Measurements from ENCODE around the gene UNC79. TPM values are rescaled to one million over a fixed set of nuclear protein-coding genes. Genes with fewer than 3 reads are reported as not detected.

The UNC79 gene
- total and polyA plus RNA-seq, 2 donors (not counting 3 experiments of a cell fraction or from before 2014, with no cell fraction given): not detected

DNA sequence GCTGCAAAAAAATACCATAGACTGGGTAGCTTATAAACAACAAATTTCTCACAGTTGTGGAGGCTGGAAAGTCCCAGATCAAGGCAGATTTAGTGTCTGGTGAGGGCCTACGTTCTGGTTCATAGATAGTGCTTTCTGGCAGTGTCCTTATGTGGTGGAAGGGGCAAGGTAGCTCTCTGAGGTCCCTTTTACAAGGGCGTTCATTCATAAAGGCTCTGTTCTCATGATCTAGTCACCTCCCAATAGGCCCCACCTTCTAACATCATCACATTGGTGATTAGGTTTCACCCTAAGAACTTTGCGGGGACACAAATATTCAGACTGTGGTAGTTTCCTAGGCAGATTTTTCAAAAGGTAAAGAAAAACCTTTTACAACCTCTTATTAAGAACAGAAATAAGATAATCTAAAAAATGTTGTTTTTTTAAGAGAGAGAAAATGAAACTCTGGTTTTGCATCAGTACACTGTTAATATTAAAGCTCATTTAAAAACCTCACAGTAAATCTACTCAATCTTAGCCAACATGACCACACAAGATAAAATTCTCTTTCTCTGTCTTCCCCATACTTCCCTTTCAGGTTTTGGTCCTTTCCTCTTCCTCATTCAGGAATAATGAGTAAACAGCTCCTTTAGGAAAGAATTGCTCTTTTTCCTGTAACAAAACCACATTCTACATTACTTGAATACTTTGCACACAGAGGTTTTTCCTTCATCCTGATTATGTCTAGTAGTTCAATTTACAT, 117.5 kb downstream of the UNC79 start:
- no peak for DNase-seq (ENCODE audit: low read depth, low spot score)
- POLR2A ChIA-PET: no interaction called here
- Histone ChIP-seq H3K4me3 (replicated peaks in 1 of 3; ENCODE audit: insufficient read depth in 1 of 3, low read depth in 1 of 3, low read length in 3 of 3) (no peak overlapping the region), H3K4me1 (ENCODE audit: control insufficient read depth, extremely low read depth, insufficient read depth, low read length) (no peaks in the 10 kb centered on the region), H3K9me3 (replicated peaks; ENCODE audit: control insufficient read depth, insufficient read depth, low read length) (no peaks in the 10 kb centered on the region), H3K9me1 (replicated peaks; ENCODE audit: control insufficient read depth, extremely low read depth, insufficient read depth, low read length) (no peaks in the 10 kb centered on the region), H3K36me3 (ENCODE audit: control insufficient read depth in 2 of 2, extremely low read depth in 1 of 2, insufficient read depth in 2 of 2, low read length in 2 of 2) (no peaks in the 10 kb centered on the region), H3K79me2 (ENCODE audit: control insufficient read depth, insufficient read depth, low read length) (no peaks in the 10 kb centered on the region), H2AFZ (ENCODE audit: low read depth, low read length) (no peak overlapping the region), H4K20me1 (replicated peaks; ENCODE audit: control insufficient read depth, extremely low read depth, insufficient read depth, low read length) (no peaks in the 10 kb centered on the region), H3K4me2 (ENCODE audit: insufficient read depth, low read length) (no peak overlapping the region), H3K27ac (ENCODE audit: insufficient read depth, low read depth, low read length) (no peak overlapping the region), H3K9ac (replicated peaks; ENCODE audit: extremely low read depth, insufficient read depth, low read length) (no peak overlapping the region), H3K27me3 (ENCODE audit: control insufficient read depth in 2 of 2, insufficient read depth in 2 of 2, low read length in 2 of 2) (no peaks in the 10 kb centered on the region)
- no peak for FAIRE-seq
- CTCF ChIA-PET: no interaction called here
- TF ChIP-seq POLR2AphosphoS5 (IDR thresholded peaks at IDR 0.05; ENCODE audit: insufficient read depth, low read depth, low read length) (no peak), MYC (IDR thresholded peaks at IDR 0.05; ENCODE audit: low read depth, low read length) (no peak), POLR2A (IDR thresholded peaks at IDR 0.05; ENCODE audit: low read depth, low read length) (no peak), FOS (IDR thresholded peaks at IDR 0.05; ENCODE audit: borderline replicate concordance, insufficient read depth, low read length) (no peak), JUN (IDR thresholded peaks at IDR 0.05; ENCODE audit: borderline replicate concordance, insufficient read depth, insufficient read length, low read depth) (no peak), EZH2 (IDR thresholded peaks at IDR 0.05; ENCODE audit: borderline replicate concordance, low read depth, low read length, severe bottlenecking) (no peak), GATA2 (IDR thresholded peaks at IDR 0.05; ENCODE audit: insufficient read depth, insufficient read length, low read depth, low read length) (no peak)
- TF ChIP-seq, protein P1, sequence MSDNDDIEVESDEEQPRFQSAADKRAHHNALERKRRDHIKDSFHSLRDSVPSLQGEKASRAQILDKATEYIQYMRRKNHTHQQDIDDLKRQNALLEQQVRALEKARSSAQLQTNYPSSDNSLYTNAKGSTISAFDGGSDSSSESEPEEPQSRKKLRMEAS (IDR thresholded peaks at IDR 0.05; ENCODE audit: insufficient read depth, insufficient read length): no peak
- TF ChIP-seq, protein P2, sequence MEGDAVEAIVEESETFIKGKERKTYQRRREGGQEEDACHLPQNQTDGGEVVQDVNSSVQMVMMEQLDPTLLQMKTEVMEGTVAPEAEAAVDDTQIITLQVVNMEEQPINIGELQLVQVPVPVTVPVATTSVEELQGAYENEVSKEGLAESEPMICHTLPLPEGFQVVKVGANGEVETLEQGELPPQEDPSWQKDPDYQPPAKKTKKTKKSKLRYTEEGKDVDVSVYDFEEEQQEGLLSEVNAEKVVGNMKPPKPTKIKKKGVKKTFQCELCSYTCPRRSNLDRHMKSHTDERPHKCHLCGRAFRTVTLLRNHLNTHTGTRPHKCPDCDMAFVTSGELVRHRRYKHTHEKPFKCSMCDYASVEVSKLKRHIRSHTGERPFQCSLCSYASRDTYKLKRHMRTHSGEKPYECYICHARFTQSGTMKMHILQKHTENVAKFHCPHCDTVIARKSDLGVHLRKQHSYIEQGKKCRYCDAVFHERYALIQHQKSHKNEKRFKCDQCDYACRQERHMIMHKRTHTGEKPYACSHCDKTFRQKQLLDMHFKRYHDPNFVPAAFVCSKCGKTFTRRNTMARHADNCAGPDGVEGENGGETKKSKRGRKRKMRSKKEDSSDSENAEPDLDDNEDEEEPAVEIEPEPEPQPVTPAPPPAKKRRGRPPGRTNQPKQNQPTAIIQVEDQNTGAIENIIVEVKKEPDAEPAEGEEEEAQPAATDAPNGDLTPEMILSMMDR (IDR thresholded peaks at IDR 0.05; ENCODE audit: extremely low read depth in 1 of 2, insufficient read depth in 1 of 2, low read depth in 1 of 2, low read length in 2 of 2): no peak
- dilution Hi-C loops (cut with MboI; ENCODE audit: extremely low pct_ligation_motif_present, low sequenced_read_pairs): no loop called here
- intact Hi-C loops (cut with micrococcal nuclease): no loop called here
- no TSS peak for BruUV-seq (replicated peaks)

Data from endothelial cell of umbilical vein (primary cell).